ENCODE data around the gene EEIG2.
"Not testable (repeated sequence)": the region's sequence is repeated elsewhere in the genome, so short reads cannot be mapped to it uniquely, and the experiment has no call there.

Gene EEIG2

GRCh38 chr1:108536021-108536420 is 23.9 kb upstream of the EEIG2 start:
- not testable (repeated sequence) for H3K4me2 ChIP-seq (ENCODE audit: low read length, poor library complexity, severe bottlenecking); H2BK15ac ChIP-seq (ENCODE audit: low read depth, poor library complexity, severe bottlenecking); H3K27ac ChIP-seq (ENCODE audit: low read length, poor library complexity, severe bottlenecking); H4K8ac ChIP-seq (ENCODE audit: low read length); H3K4me1 ChIP-seq (ENCODE audit: control insufficient read depth, insufficient read depth, low read depth, low read length); DNase-seq; H3K9me3 ChIP-seq (ENCODE audit: control insufficient read depth, low read length); H3K9ac ChIP-seq (ENCODE audit: low read length); H3K14ac ChIP-seq (ENCODE audit: low read length in 2 of 2); H3K4me3 ChIP-seq (ENCODE audit: insufficient read depth in 1 of 2, low read depth in 1 of 2, low read length in 2 of 2); H2AK5ac ChIP-seq (ENCODE audit: low read length, severe bottlenecking); H3K27me3 ChIP-seq (ENCODE audit: control insufficient read depth in 1 of 2, insufficient read depth in 1 of 2, low read length in 2 of 2); H3K23ac ChIP-seq (ENCODE audit: low read length in 2 of 2); H3K36me3 ChIP-seq (ENCODE audit: control insufficient read depth in 1 of 2, insufficient read depth in 2 of 2, low read depth in 1 of 2, low read length in 2 of 2); H3K79me1 ChIP-seq (replicated peaks; ENCODE audit: low read length, poor library complexity, severe bottlenecking); H2AFZ ChIP-seq (ENCODE audit: low read depth, low read length); H4K91ac ChIP-seq (ENCODE audit: low read length); H3K18ac ChIP-seq (ENCODE audit: low read depth in 1 of 2, low read length in 2 of 2); H2BK120ac ChIP-seq (ENCODE audit: low read depth, low read length); H2BK5ac ChIP-seq (ENCODE audit: low read depth, low read length, poor library complexity, severe bottlenecking); H3K4ac ChIP-seq (ENCODE audit: low read depth in 1 of 2, low read length in 2 of 2); H2BK12ac ChIP-seq (ENCODE audit: low read length in 2 of 2)
- WGBS = 96% methylated on average over 25 of the region's 27 CpGs

- DNase-seq; H2BK5ac ChIP-seq (ENCODE audit: low read depth, low read length, poor library complexity, severe bottlenecking); H3K9ac ChIP-seq (ENCODE audit: low read length); H3K27me3 ChIP-seq (ENCODE audit: control insufficient read depth in 1 of 2, insufficient read depth in 1 of 2, low read length in 2 of 2); H2BK120ac ChIP-seq (ENCODE audit: low read depth, low read length); H4K8ac ChIP-seq (ENCODE audit: low read length); H2AK5ac ChIP-seq (ENCODE audit: low read length, severe bottlenecking); H3K23ac ChIP-seq (ENCODE audit: low read length in 2 of 2); H3K18ac ChIP-seq (ENCODE audit: low read depth in 1 of 2, low read length in 2 of 2); H4K91ac ChIP-seq (ENCODE audit: low read length); H2BK15ac ChIP-seq (ENCODE audit: low read depth, poor library complexity, severe bottlenecking); H3K4me2 ChIP-seq (ENCODE audit: low read length, poor library complexity, severe bottlenecking); H3K4ac ChIP-seq (ENCODE audit: low read depth in 1 of 2, low read length in 2 of 2); H3K27ac ChIP-seq (ENCODE audit: low read length, poor library complexity, severe bottlenecking); H3K4me3 ChIP-seq (ENCODE audit: insufficient read depth in 1 of 2, low read depth in 1 of 2, low read length in 2 of 2); H3K36me3 ChIP-seq (ENCODE audit: control insufficient read depth in 1 of 2, insufficient read depth in 2 of 2, low read depth in 1 of 2, low read length in 2 of 2); H3K79me1 ChIP-seq (replicated peaks; ENCODE audit: low read length, poor library complexity, severe bottlenecking); H2BK12ac ChIP-seq (ENCODE audit: low read length in 2 of 2); H3K14ac ChIP-seq (ENCODE audit: low read length in 2 of 2); H2AFZ ChIP-seq (ENCODE audit: low read depth, low read length); H3K4me1 ChIP-seq (ENCODE audit: control insufficient read depth, insufficient read depth, low read depth, low read length); H3K9me3 ChIP-seq (ENCODE audit: control insufficient read depth, low read length): not testable (repeated sequence)
- 85% methylated on average over 2 of the region's 4 CpGs for WGBS
Measured at GRCh38 chr1:108536791-108537190, 23.1 kb upstream of the EEIG2 start.

GRCh38 chr1:108537976-108538375 is 21.9 kb upstream of the EEIG2 start:
- H3K79me1 ChIP-seq (replicated peaks; ENCODE audit: low read length, poor library complexity, severe bottlenecking) = no peaks in the 10 kb centered on the region
- H2BK5ac ChIP-seq (ENCODE audit: low read depth, low read length, poor library complexity, severe bottlenecking) = no peak overlapping the region
- H3K4me2 ChIP-seq (ENCODE audit: low read length, poor library complexity, severe bottlenecking) = no peak overlapping the region
- no peak overlapping the region for H3K27ac ChIP-seq (ENCODE audit: low read length, poor library complexity, severe bottlenecking)
- H2BK12ac ChIP-seq (ENCODE audit: low read length in 2 of 2) = no peak overlapping the region
- H3K14ac ChIP-seq (ENCODE audit: low read length in 2 of 2) = no peak overlapping the region
- no peak overlapping the region for H3K4ac ChIP-seq (ENCODE audit: low read depth in 1 of 2, low read length in 2 of 2)
- H3K9ac ChIP-seq (ENCODE audit: low read length) = no peak overlapping the region
- no peaks in the 10 kb centered on the region for H3K36me3 ChIP-seq (ENCODE audit: control insufficient read depth in 1 of 2, insufficient read depth in 2 of 2, low read depth in 1 of 2, low read length in 2 of 2)
- no peak overlapping the region for H2AK5ac ChIP-seq (ENCODE audit: low read length, severe bottlenecking)
- no peak overlapping the region for H2BK15ac ChIP-seq (ENCODE audit: low read depth, poor library complexity, severe bottlenecking)
- no peak for DNase-seq
- no peak overlapping the region for H3K18ac ChIP-seq (ENCODE audit: low read depth in 1 of 2, low read length in 2 of 2)
- H3K27me3 ChIP-seq (ENCODE audit: control insufficient read depth in 1 of 2, insufficient read depth in 1 of 2, low read length in 2 of 2) = no peaks in the 10 kb centered on the region
- no peak overlapping the region for H3K23ac ChIP-seq (ENCODE audit: low read length in 2 of 2)
- no peak overlapping the region for H2BK120ac ChIP-seq (ENCODE audit: low read depth, low read length)
- H3K9me3 ChIP-seq (ENCODE audit: control insufficient read depth, low read length) = no peaks in the 10 kb centered on the region
- H3K4me3 ChIP-seq (ENCODE audit: insufficient read depth in 1 of 2, low read depth in 1 of 2, low read length in 2 of 2) = no peak overlapping the region
- no peak overlapping the region for H4K8ac ChIP-seq (ENCODE audit: low read length)
- 33% methylated on average over 1 of the region's 1 CpG for WGBS
- H2AFZ ChIP-seq (ENCODE audit: low read depth, low read length) = no peak overlapping the region
- H3K4me1 ChIP-seq (ENCODE audit: control insufficient read depth, insufficient read depth, low read depth, low read length) = no peaks in the 10 kb centered on the region
- no peak overlapping the region for H4K91ac ChIP-seq (ENCODE audit: low read length)

GRCh38 chr1:108540977-108541376 is 18.9 kb upstream of the EEIG2 start:
- no peak overlapping the region for H3K14ac ChIP-seq (ENCODE audit: low read length in 2 of 2)
- no peaks in the 10 kb centered on the region for H3K9me3 ChIP-seq (ENCODE audit: control insufficient read depth, low read length)
- no peak overlapping the region for H4K91ac ChIP-seq (ENCODE audit: low read length)
- no peak overlapping the region for H2AFZ ChIP-seq (ENCODE audit: low read depth, low read length)
- H4K8ac ChIP-seq (ENCODE audit: low read length) = no peak overlapping the region
- no peak overlapping the region for H2BK120ac ChIP-seq (ENCODE audit: low read depth, low read length)
- no peak overlapping the region for H3K4me3 ChIP-seq (ENCODE audit: insufficient read depth in 1 of 2, low read depth in 1 of 2, low read length in 2 of 2)
- no peaks in the 10 kb centered on the region for H3K27me3 ChIP-seq (ENCODE audit: control insufficient read depth in 1 of 2, insufficient read depth in 1 of 2, low read length in 2 of 2)
- H3K4me1 ChIP-seq (ENCODE audit: control insufficient read depth, insufficient read depth, low read depth, low read length) = no peaks in the 10 kb centered on the region
- H3K23ac ChIP-seq (ENCODE audit: low read length in 2 of 2) = no peak overlapping the region
- H2BK15ac ChIP-seq (ENCODE audit: low read depth, poor library complexity, severe bottlenecking) = no peak overlapping the region
- no peak overlapping the region for H3K27ac ChIP-seq (ENCODE audit: low read length, poor library complexity, severe bottlenecking)
- H3K36me3 ChIP-seq (ENCODE audit: control insufficient read depth in 1 of 2, insufficient read depth in 2 of 2, low read depth in 1 of 2, low read length in 2 of 2) = no peaks in the 10 kb centered on the region
- no peak overlapping the region for H2AK5ac ChIP-seq (ENCODE audit: low read length, severe bottlenecking)
- no peak overlapping the region for H3K18ac ChIP-seq (ENCODE audit: low read depth in 1 of 2, low read length in 2 of 2)
- no peak overlapping the region for H2BK5ac ChIP-seq (ENCODE audit: low read depth, low read length, poor library complexity, severe bottlenecking)
- H3K9ac ChIP-seq (ENCODE audit: low read length) = no peak overlapping the region
- no peak overlapping the region for H2BK12ac ChIP-seq (ENCODE audit: low read length in 2 of 2)
- no peak for DNase-seq
- no peaks in the 10 kb centered on the region for H3K79me1 ChIP-seq (replicated peaks; ENCODE audit: low read length, poor library complexity, severe bottlenecking)
- no peak overlapping the region for H3K4ac ChIP-seq (ENCODE audit: low read depth in 1 of 2, low read length in 2 of 2)
- 83% methylated on average over 1 of the region's 1 CpG for WGBS
- H3K4me2 ChIP-seq (ENCODE audit: low read length, poor library complexity, severe bottlenecking) = no peak overlapping the region

Measured in mesenchymal stem cell (in vitro differentiated cells and primary cell).